HUES6 (cell line): ENCODE results near the gene DPM2.
A peak's percentile ranks its signal among the peaks of the same experiment; 100 is the strongest.

Source experiments
- H3K27ac ChIP-seq: 2 replicates; pipeline ENCODE4 v1.7.0; 2013; ENCODE audit warnings: low read depth, mild to moderate bottlenecking, low read length, inconsistent platforms
- H3K27me3 ChIP-seq: 2 replicates; pipeline ENCODE4 v1.6.1; 2013; ENCODE audit warnings: low read length; ENCODE audit not compliant: control insufficient read depth, insufficient read depth
- H3K36me3 ChIP-seq: 2 replicates; pipeline ENCODE4 v1.6.1; 2013; ENCODE audit warnings: low read length; ENCODE audit not compliant: control insufficient read depth, insufficient read depth
- H3K4me1 ChIP-seq: 2 replicates; pipeline ENCODE4 v1.6.1; 2013; ENCODE audit warnings: low read length; ENCODE audit not compliant: control insufficient read depth, insufficient read depth
- H3K4me3 ChIP-seq: 2 replicates; pipeline ENCODE4 v1.5.1; 2013; ENCODE audit warnings: low read depth, low read length
- H3K9ac ChIP-seq: one replicate; pipeline ENCODE4 v1.6.1; 2013; ENCODE audit warnings: mild to moderate bottlenecking, low read length
- H3K9me3 ChIP-seq: 2 replicates; pipeline ENCODE4 v1.6.1; 2013; ENCODE audit warnings: low read depth, low read length; ENCODE audit not compliant: control insufficient read depth, insufficient read depth

Gene DPM2, protein sequence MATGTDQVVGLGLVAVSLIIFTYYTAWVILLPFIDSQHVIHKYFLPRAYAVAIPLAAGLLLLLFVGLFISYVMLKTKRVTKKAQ

DNA sequence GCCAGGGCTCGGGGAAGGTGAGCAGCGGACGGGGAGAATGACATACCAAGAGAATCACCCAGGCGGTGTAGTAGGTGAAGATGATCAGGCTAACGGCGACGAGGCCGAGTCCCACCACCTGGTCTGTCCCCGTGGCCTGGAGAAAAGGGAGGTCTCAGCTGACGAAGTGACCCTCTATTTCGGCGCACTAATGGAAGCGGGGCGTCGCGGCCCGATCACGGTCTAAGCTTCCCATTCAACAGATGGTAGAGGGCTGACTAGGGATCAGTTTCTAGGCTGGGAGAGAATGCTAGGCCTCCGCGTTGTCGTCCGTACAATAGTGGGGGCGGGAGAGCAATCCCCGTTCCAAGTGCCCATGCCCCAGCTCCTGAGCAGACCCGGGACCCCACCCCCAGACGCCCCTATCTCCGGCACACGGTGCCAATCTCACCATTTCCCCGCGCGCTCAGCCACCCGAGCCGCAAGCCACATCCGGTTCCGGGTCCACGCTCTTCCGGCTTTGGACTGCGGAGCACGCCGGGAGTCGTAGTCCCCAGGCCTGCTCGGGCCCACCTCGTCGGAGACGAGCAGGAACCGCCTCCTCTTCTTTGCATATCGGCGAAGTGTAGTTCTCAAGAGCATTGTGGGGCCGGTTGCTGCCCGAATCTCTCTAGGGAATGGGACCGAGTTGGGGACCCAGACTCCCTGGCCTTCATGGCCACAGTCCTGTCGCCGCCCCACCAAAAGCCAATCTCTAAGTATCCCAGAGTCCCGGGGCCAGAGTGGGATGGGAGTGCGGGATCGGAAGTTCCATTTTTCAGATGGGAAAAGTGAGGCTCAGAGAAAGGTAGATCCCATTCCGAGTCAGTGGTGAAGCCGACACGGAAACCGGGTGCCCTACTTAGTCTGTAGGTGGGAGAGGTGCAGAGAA is at the start of gene DPM2:
DPM2 (minus strand) TSS at position 467 of the 910 bp plus-strand sequence; CDS start at position 433, 34 bp downstream.
- Histone ChIP-seq H3K36me3 (peaks cover 10% of the 10 kb centered on the region), H3K9me3 (no peaks in the 10 kb centered on the region), H3K27ac (no peak within 1 kb of the TSS; the same call in 1 of the 2 replicates), H3K4me1 (peaks cover 16% of the 10 kb centered on the region), H3K9ac (peak within 1 kb of the TSS; percentile 74), H3K4me3 (peak within 1 kb of the TSS; percentile 87), H3K27me3 (no peaks in the 10 kb centered on the region)

DNA sequence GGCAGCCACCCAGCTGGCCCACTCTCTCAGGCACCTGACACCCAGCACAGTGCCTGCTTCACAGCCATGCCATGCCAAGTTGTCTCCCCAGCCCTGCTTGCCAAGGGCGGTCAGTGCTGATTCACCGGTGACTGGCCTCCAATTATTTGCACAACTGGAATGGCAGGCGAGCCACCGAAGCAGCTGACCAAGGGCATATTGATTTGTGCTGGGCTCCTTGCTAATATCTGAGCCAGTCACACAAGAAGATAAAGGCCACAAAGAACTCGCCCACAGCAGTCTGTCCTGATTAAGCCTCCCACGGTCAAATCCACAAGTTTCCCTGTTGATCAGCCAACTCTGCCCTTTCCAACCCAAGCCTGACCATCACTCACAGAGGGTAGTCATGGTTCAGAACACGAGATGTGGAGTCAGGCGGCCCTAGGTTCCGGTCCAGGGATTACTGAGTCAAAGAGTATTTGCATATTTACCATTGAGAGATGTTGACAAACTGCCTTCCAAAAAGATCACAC is 49.5 kb upstream of the DPM2 start:
- no peaks in the 10 kb centered on the region for H3K9me3 ChIP-seq
- peaks cover 5% of the 10 kb centered on the region; the same call in 1 of the 2 replicates for H3K4me1 ChIP-seq
- H3K9ac ChIP-seq = no peak overlapping the region
- H3K27me3 ChIP-seq = no peaks in the 10 kb centered on the region
- no peaks in the 10 kb centered on the region for H3K36me3 ChIP-seq
- H3K27ac ChIP-seq = no peak overlapping the region
- H3K4me3 ChIP-seq = no peak overlapping the region

DNA sequence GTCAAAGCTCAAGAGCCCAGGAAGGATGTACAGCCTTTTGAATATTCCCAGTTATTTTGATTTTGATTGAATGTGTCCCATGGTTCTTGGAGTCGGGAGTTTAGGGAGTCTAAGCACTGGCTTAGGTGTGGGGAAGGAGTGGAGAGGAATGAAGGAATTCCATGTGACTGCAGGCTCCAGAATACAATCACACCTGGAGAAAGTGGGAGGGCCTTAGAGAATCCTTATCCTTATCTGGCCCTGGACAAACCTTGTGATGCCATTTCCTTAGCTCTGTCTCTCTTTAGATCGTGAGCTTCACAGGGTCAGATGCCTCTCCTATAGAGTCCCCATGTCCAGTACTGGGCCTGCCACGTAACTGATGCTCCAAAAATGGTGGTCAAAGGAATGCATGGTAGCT is 47.4 kb upstream of the DPM2 start:
- Histone ChIP-seq H3K4me3 (no peak overlapping the region), H3K9ac (no peak overlapping the region), H3K9me3 (no peaks in the 10 kb centered on the region), H3K27ac (no peak overlapping the region), H3K36me3 (no peaks in the 10 kb centered on the region), H3K27me3 (no peaks in the 10 kb centered on the region), H3K4me1 (peaks cover 12% of the 10 kb centered on the region)

DNA sequence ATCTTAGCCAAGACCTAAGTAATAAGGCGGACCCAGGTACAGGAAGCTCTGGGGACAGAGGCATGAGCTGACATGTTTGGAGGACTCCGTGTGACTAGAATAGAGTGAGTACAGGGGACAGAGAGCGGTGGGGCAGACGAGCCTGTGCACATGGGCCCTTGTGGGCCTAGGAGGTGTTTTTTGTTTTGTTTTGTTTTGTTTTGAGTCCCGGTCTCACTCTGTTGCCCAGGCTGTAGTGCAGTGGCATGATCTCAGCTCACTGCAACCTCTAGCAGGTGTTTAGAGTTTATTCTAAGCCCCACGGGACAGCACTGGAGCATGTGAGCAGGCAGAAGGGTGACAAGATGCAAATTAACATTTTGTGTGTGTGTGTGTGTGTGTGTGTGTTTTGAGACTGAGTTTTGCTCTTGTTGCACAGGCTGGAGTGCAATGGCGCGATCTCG is 46.2 kb upstream of the DPM2 start:
- no peak overlapping the region for H3K4me3 ChIP-seq
- H3K27ac ChIP-seq = no peak overlapping the region
- H3K9me3 ChIP-seq = no peaks in the 10 kb centered on the region
- H3K27me3 ChIP-seq = no peaks in the 10 kb centered on the region
- H3K9ac ChIP-seq = no peak overlapping the region
- H3K36me3 ChIP-seq = no peaks in the 10 kb centered on the region
- peaks cover 16% of the 10 kb centered on the region for H3K4me1 ChIP-seq

DNA sequence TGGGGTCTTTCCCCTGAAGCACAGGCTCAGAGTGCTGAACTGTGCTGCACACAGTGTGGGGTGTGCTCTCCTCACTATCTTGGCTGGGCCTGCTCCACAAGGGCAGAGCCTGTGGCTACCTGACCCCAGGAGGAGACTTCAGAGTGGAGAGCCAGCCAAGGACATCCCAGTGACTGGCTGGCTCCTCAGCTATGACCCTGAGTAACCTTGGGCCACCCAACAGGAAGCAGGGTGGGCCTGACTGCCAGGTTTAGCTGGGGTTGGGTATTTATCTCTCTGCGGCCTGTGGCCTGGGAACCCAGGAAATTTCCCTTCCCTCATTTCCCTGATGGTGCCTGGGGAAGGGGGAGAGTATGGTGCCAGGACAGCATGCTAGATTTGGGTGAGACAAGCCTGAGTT is 45.3 kb upstream of the DPM2 start:
- H3K9ac ChIP-seq = no peak overlapping the region
- no peak overlapping the region for H3K4me3 ChIP-seq
- H3K4me1 ChIP-seq = peaks cover 23% of the 10 kb centered on the region
- no peaks in the 10 kb centered on the region for H3K36me3 ChIP-seq
- no peaks in the 10 kb centered on the region for H3K9me3 ChIP-seq
- no peaks in the 10 kb centered on the region for H3K27me3 ChIP-seq
- no peak overlapping the region for H3K27ac ChIP-seq

DNA sequence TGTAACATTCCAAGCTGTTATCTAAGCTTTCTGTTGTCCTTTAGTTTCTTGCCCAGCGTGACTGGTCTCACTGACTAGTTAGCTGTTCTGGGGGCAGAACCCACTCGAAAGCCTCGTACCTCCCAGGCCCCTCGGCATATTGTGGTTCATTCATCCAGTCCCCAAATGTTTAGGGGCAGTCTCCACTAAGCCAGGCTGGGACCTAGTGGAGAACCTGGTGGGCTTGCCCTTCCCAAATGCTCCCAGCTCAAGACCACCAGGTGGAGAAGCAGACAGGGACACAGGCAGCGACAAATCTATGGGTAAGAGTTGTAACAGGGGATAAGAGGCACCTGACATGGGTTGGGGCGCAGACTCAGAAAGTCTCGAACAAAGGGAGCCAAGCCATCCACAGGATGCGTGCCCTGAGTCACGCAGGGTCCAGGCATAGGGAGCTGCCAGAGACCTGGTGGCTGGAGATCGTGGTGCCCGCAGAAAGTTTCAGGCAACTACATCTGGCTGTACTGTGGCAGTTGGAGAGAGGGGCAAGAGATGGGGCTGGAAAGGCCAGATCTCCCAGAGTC is 44.0 kb upstream of the DPM2 start:
- Histone ChIP-seq H3K4me3 (peak overlapping the region; percentile 60), H3K4me1 (peaks cover 33% of the 10 kb centered on the region), H3K36me3 (no peaks in the 10 kb centered on the region)

DNA sequence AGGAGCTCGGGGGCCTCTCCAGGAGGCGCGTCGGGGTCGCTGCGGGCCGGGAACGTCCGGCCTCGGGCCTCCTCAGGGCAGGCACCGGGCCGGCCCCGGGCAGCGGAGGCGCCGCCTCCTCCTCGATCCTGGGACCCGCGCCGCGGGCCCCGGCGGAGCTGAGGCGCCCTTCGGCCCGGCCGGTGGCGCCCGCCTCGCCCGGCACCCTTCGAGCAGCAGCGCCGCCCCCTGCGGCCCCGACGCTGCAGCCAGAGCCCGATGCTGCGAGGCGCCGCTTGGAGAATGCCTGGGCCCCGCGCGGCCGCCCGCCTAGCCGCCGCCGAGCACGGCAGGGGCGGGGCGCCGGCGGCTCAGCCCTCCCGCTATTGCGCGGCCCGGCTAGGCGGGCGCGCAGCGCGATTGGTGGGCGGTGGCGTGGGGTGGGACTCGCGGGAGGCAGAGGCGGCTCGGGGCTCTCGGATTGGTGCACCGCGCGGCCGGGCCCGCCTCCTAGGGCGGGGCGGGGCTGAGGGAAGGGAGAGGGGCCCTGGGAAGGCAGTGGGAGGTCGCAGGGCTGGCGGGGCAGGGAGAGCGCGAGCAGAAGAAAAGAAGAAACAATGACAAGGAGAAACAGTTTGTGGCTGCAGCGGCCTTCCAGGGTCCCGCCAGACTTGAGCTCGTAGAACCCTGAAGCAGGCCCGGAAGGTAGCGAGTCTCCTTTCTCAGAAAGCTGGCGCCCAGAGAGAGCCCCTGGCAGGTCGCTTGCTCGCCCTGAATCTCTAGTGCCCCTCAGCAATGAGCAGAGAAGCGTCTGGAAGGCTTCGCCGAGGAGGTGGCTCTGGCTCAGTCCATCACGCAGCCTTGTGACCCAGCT is 43.3 kb upstream of the DPM2 start, which contains the start of gene EEIG1:
EEIG1 (minus strand) TSS at position 284 of the 853 bp plus-strand sequence. CDS start 852 bp downstream, outside the sequence.
- Histone ChIP-seq H3K27me3 (no peaks in the 10 kb centered on the region), H3K4me3 (peak within 1 kb of the TSS; percentile 82), H3K27ac (peak within 1 kb of the TSS; percentile 68), H3K4me1 (peaks cover 39% of the 10 kb centered on the region), H3K9me3 (no peaks in the 10 kb centered on the region), H3K9ac (peak within 1 kb of the TSS; percentile 80), H3K36me3 (no peaks in the 10 kb centered on the region)

More for the DNA sequence above, 44.0 kb upstream of the DPM2 start:
- H3K27me3 ChIP-seq = no peaks in the 10 kb centered on the region
- peak overlapping the region; percentile 80 for H3K9ac ChIP-seq
- peak overlapping the region; percentile 68 for H3K27ac ChIP-seq
- no peaks in the 10 kb centered on the region for H3K9me3 ChIP-seq

DNA sequence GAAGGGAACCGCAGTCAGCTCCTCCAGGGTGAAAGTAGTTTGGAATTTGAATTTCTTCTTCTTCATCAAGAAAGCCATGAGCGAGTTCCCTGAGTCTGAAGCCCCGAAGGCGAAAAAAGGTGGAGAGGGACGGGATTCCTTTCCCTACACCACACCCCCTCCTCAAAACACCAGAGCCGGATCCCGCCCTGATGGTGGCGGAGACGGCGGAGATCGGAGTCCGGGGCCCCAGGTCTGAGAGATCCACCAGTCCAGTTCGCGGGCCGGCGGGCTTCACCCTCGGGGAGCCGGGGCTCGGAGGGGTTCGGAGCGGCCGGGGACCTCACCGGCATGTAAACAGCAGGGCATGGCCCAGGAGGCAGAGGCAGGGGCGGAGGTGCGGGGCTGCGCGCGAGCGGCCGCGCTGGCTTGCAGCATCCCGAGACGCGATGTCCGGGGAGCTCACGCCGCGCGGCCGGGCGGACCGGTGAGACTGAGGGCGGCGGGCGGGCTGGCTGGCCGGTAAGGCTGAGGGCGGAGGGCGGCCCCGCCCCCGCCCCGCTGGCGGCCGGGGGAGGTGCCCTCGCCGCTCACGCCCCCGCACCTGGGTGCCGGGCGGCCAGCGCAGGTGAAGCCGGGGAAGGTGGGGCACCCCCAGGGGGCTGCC is 42.5 kb upstream of the DPM2 start:
- Histone ChIP-seq H3K27ac (no peak overlapping the region), H3K27me3 (no peaks in the 10 kb centered on the region)

DNA sequence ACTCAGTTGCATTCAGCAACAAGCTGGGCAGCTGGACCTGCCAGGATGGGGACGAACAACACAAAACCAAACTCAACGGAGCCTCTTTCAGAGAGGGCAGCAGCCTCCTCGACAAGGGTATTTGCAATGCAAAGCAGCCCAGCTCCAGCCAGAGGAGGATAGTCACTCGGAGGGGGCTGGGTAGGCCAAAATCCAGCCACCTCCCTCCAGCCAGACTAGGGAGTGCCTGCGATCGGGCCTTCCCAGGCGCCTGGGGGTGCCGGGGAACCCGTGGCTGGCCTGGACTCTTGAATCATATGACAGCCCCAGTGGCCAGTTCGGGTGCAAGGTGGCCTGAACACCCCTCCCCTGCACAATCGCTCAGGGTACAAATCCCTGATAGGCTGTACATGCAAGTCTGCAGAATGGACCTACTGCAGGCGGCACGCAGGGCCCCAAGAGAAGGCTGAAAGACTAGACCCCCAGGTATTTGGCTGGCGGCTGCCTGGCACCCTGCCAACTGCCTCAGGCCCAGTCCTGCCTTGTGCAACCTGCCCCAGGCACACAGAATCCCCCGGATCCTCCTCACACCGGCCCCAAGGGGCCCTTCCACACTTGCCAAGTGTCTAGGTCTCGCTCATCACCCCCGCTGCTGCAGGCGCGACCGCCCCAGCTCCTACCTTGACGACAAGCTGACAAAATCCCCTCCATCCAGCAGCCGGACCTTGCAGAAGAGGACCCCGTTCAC is 41.8 kb upstream of the DPM2 start:
- Histone ChIP-seq H3K4me3 (peak overlapping the region; percentile 82), H3K27me3 (no peaks in the 10 kb centered on the region), H3K27ac (peak overlapping the region; percentile 12; the same call in 1 of the 2 replicates), H3K9ac (peak overlapping the region; percentile 69), H3K4me1 (peaks cover 46% of the 10 kb centered on the region), H3K36me3 (no peaks in the 10 kb centered on the region), H3K9me3 (no peaks in the 10 kb centered on the region)

More for the DNA sequence above, 42.5 kb upstream of the DPM2 start:
- H3K4me1 ChIP-seq = peaks cover 44% of the 10 kb centered on the region
- H3K4me3 ChIP-seq = peak overlapping the region; percentile 82
- no peaks in the 10 kb centered on the region for H3K9me3 ChIP-seq
- H3K36me3 ChIP-seq = no peaks in the 10 kb centered on the region
- peak overlapping the region; percentile 69 for H3K9ac ChIP-seq
